AG04449 (cell line): Measurements from ENCODE around the gene REEP6.

Source experiments
- CTCF ChIA-PET: fragments of 350-600 bp; formaldehyde crosslinking; extraction: SDS; loops from one replicate; lab custom pipeline; 2021; ENCODE audit warnings: antibody characterized with exemption; lab: Yijun Ruan, JAX
- POLR2A ChIA-PET: fragments of 400-600, 350-600 bp; formaldehyde crosslinking; extraction: SDS; loops from one replicate; lab custom pipeline; 2020; ENCODE audit warnings: antibody characterized with exemption, inconsistent platforms; lab: Yijun Ruan, JAX
- DNase-seq: peaks from one replicate; pipeline ENCODE4 v3.0.0-alpha.2; 2010; ENCODE audit warnings: low read depth, low spot score
- H3K4me3 ChIP-seq: 2 replicates; pipeline ENCODE4 v1.5.1; 2011; ENCODE audit warnings: low read depth, mild to moderate bottlenecking, control low read depth, low read length
- TF ChIP-seq, protein P1 (sequence below): IDR thresholded peaks from one replicate; pipeline ENCODE4 v1.5.1; 2011; ENCODE audit warnings: mild to moderate bottlenecking, moderate library complexity, low read length, control low read depth, inconsistent platforms; ENCODE audit not compliant: insufficient read depth; ENCODE audit errors: missing control alignments

Gene REEP6

DNA sequence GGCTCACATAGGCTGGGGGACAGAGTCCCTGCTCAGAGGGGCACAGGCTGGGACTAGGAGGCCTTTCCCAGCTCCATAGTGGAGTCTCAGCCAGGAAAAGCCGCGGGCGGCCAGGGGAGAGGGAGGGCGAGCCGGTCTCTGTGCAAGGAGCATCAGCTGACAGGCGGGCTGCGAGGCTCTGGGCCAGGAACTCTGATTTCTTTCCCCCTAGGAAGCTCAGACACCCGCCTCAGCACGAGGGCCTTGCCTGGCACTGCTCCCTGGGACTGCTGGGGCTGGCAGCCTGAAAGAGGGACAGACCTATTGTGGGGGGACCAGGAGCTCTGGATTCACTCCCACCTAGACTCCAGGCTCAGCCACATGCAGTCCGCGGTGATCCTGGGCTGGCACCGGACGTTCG is 30.7 kb downstream of the REEP6 start:
- POLR2A ChIA-PET: no interaction called here
- no peak overlapping the region for H3K4me3 ChIP-seq
- TF ChIP-seq, protein P1, sequence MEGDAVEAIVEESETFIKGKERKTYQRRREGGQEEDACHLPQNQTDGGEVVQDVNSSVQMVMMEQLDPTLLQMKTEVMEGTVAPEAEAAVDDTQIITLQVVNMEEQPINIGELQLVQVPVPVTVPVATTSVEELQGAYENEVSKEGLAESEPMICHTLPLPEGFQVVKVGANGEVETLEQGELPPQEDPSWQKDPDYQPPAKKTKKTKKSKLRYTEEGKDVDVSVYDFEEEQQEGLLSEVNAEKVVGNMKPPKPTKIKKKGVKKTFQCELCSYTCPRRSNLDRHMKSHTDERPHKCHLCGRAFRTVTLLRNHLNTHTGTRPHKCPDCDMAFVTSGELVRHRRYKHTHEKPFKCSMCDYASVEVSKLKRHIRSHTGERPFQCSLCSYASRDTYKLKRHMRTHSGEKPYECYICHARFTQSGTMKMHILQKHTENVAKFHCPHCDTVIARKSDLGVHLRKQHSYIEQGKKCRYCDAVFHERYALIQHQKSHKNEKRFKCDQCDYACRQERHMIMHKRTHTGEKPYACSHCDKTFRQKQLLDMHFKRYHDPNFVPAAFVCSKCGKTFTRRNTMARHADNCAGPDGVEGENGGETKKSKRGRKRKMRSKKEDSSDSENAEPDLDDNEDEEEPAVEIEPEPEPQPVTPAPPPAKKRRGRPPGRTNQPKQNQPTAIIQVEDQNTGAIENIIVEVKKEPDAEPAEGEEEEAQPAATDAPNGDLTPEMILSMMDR: no peak
- DNase-seq: no peak
- CTCF ChIA-PET: interaction anchor here (1.4 to 2.2 kb wide), 2 partner anchors 19 to 26 kb away, joined by 4 to 15 read pairs; no protein-coding TSS in a partner anchor

DNA sequence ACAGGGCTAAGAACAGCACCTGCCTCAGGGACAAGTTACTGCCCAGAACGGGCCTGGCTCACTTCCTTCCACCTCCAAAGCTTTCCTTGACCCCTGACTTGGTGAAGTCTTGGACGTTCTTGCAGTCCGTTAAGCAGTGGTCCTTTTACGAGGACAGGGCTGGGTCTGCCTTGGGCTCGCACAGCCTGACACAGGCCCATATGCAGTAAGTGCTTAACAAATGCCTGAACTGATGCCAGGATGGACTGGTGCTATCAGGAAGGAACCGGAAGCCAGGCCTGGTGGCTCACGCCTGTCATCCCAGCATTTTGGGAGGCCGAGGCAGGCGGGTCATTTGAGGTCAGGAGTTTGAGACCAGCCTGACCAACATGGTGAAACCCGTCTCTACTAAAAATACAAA is 31.1 kb downstream of the REEP6 start:
- ChIA-PET POLR2A (no interaction called here), CTCF (interaction anchor here (1.4 to 2.2 kb wide), 2 partner anchors 19 to 25 kb away, joined by 4 to 15 read pairs; no protein-coding TSS in a partner anchor)
- TF ChIP-seq, protein P1: no peak

DNA sequence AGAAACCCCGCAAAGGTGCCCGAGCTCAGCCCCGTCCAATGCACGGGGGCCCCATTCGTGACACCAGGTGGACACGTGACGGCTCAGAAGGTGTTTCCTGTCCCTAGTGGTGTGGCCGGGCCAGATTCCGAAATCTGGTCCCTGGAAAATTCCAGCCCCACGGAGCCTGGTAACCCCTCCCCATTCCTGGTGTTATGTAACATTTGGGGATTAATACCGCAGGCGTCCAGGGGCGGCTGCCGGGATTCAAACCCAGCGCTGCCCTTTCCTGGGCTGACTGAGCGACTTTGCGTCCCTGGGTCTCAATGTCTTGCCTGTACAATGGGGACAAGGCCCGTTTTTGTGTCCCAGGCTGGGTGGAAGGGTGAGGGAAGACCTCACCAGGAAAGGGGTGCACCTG is 31.9 kb downstream of the REEP6 start:
- POLR2A ChIA-PET: no interaction called here
- no peak overlapping the region for H3K4me3 ChIP-seq
- CTCF ChIA-PET: interaction anchor here (2.2 kb wide), 1 partner anchor 24 kb away, joined by 15 read pairs; no protein-coding TSS in a partner anchor
- TF ChIP-seq, protein P1: no peak
- DNase-seq: no peak

More for the DNA sequence above, 31.1 kb downstream of the REEP6 start:
- H3K4me3 ChIP-seq: no peak overlapping the region
- DNase-seq: no peak

DNA sequence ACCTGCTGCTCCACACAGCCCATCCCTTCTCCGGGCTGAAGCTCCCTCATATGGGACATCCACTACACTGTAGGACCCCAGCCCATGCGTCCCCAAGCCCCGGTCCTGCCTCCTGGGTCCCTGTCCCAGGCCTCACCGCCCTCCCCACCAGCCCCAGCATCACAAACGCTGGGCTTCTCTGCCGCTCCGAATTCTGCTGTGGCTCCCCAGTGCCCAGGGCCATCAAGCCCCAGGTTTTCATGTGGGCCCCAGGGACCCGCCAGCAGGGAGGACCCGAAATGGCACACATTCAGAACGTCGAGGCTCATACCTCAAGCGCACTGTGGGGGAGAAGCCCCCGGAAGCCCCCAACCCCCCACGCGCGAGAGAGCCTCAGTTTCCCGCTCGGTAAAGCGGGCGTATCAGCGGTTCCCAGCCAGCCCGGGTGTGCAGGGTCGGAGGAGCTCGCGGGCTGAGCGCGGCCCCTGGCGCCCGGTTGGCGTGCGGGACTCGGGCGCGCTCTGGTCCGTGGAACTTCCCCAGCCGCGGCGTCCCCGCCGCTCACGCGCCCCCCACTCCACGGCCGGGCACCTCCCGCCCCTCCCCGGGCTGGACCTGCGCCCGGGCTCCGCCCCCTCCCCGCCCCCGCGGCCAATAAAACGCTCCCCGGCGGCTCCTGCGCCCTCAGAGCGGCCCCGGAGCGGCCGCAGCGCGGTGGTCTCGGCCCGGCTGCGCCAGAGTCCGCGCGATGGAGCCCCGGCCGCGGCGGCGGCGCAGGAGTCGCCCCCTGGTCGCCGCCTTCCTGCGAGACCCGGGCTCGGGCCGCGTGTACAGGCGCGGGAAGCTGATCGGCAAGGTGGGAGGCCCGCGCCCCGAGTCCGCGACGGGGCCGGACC is 32.7 kb downstream of the REEP6 start, which contains the start of gene PLK5:
Gene PLK5 (plus strand): TSS at position 666 of the 875 bp plus-strand sequence. CDS start 2,920 bp downstream, outside the sequence.
- TF ChIP-seq, protein P1: no peak
- ChIA-PET CTCF (interaction anchor here (2.2 kb wide), 1 partner anchor 24 kb away, joined by 15 read pairs; no protein-coding TSS in a partner anchor), POLR2A (no interaction called here)
- no peak for DNase-seq
- no peak within 1 kb of the TSS for H3K4me3 ChIP-seq

DNA sequence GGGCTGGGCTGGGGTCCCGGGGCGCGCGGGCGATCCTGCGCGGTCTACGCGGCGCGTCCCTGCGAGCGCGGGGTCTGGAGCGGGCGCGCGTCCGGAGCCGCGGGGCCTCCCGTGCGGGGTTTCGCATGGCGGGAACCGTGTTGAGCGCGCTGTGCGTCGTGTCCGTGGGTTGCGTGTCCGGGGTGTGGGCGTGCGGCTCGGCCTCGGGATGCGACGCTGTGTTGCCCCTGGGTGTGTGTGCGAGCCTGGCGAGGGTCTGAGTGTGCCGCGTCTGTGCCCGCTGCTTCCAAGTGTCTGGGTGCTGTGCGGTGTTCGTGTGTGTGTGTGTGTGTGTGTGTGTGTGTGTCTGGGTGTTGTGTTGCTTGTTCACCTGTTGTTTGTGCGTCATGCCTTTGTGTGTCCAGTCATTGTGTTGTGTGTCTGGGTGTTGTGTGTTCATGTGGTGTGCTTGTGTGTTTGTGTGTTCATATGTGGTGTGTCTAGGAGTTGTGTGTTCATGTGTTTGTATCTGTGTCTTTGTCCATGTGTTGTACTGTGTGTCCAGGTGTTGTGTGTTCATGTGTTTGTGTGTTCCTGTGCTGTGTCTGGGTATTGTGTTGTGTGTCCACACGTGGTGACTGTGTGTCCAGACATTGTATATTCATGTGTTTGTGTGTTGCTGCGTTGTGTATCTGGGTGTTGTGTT is 33.4 kb downstream of the REEP6 start:
- TF ChIP-seq, protein P1: no peak
- CTCF ChIA-PET: no interaction called here
- POLR2A ChIA-PET: no interaction called here
- DNase-seq: no peak
- H3K4me3 ChIP-seq: no peak overlapping the region

DNA sequence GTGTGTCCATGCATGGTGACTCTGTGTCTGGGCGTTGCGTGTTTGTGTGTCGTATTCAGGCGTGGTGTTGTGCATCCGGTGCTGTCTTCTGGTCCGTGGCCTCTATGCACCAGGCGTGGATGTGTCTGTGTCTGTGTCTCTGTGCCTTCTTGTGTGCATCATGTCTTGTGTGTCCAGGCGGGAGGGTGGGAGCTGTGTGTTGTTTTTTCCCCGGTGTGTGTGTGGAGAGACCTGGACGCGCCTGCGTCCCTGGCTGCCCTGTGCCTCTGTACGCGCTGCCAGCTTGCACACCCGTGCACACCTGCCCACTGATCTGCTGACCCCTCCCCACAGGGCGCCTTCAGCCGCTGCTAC is 34.0 kb downstream of the REEP6 start:
- ChIA-PET CTCF (no interaction called here), POLR2A (no interaction called here)
- H3K4me3 ChIP-seq: no peak overlapping the region

More for the DNA sequence above, 34.0 kb downstream of the REEP6 start:
- no peak for DNase-seq
- TF ChIP-seq, protein P1: no peak
